Suprapubic skin (tissue), 4 donors: Measurements from ENCODE around the gene TGDS. TPM values are rescaled to one million over a fixed set of nuclear protein-coding genes. Genes with fewer than 3 reads are reported as not detected.

Source experiments
- DNase-seq, 2 donors: peaks; one replicate each; pipeline ENCODE4 v3.0.0-alpha.2; 2019; ENCODE audit warnings: low spot score in 2 of 2
- H3K27ac ChIP-seq: fragments of 200-600 bp; sonication (generic); one replicate; pipeline ENCODE4 v1.5.1; 2019
- H3K27me3 ChIP-seq: fragments of 200-600 bp; sonication (generic); one replicate; pipeline ENCODE4 v1.5.1; 2019
- H3K36me3 ChIP-seq: fragments of 200-600 bp; sonication (generic); one replicate; pipeline ENCODE4 v1.5.1; 2019
- H3K4me1 ChIP-seq: fragments of 200-600 bp; sonication (generic); one replicate; pipeline ENCODE4 v1.5.1; 2019
- H3K4me3 ChIP-seq: fragments of 200-600 bp; sonication (generic); one replicate; pipeline ENCODE4 v1.5.1; 2019; ENCODE audit warnings: mild to moderate bottlenecking
- H3K9me3 ChIP-seq: fragments of 200-600 bp; sonication (generic); one replicate; pipeline ENCODE4 v1.5.1; 2019
- EP300 ChIP-seq: sonication (generic); formaldehyde crosslinking; IDR thresholded peaks from one replicate; pipeline ENCODE4 v1.6.1; 2017; ENCODE audit warnings: antibody characterized with exemption
- POLR2A ChIP-seq, 2 donors: fragments of 450-650 bp; IDR thresholded peaks; one replicate each; pipeline ENCODE4 v1.6.1; 2017; ENCODE audit warnings: antibody characterized with exemption in 2 of 2, mild to moderate bottlenecking in 2 of 2, moderate library complexity in 2 of 2
- POLR2AphosphoS5 ChIP-seq, 3 donors: sonication (generic); formaldehyde crosslinking; IDR thresholded peaks; one replicate each; pipeline ENCODE4 v1.6.1; 2017; ENCODE audit warnings: antibody characterized with exemption in 3 of 3
- WGBS: methylation state at CpG from one replicate; pipeline ENCODE4 v1.1.5; 2018; 5-methylcytosine and 5-hydroxymethylcytosine counted together
- total RNA-seq, 4 donors: library from RNA; depleted of rRNA; stranded (reverse); fragments of >200 nt; gene quantifications; one replicate each; pipeline ENCODE4 v1.1.0, GENCODE V29; 2016
- TF ChIP-seq, protein P1 (sequence below), 2 donors: fragments of 200-600 bp in 1 of 2; fragments of 450-650 bp in 1 of 2; sonication (generic) in 1 of 2; IDR thresholded peaks; one replicate each; pipeline ENCODE4 v1.5.1; 2016 to 2019; ENCODE audit warnings: antibody characterized with exemption in 2 of 2, mild to moderate bottlenecking in 1 of 2, moderate library complexity in 1 of 2

Gene TGDS
- total RNA-seq, 4 donors from 2014 or later = 7.4 to 9.3 (median 8.0) TPM

DNA sequence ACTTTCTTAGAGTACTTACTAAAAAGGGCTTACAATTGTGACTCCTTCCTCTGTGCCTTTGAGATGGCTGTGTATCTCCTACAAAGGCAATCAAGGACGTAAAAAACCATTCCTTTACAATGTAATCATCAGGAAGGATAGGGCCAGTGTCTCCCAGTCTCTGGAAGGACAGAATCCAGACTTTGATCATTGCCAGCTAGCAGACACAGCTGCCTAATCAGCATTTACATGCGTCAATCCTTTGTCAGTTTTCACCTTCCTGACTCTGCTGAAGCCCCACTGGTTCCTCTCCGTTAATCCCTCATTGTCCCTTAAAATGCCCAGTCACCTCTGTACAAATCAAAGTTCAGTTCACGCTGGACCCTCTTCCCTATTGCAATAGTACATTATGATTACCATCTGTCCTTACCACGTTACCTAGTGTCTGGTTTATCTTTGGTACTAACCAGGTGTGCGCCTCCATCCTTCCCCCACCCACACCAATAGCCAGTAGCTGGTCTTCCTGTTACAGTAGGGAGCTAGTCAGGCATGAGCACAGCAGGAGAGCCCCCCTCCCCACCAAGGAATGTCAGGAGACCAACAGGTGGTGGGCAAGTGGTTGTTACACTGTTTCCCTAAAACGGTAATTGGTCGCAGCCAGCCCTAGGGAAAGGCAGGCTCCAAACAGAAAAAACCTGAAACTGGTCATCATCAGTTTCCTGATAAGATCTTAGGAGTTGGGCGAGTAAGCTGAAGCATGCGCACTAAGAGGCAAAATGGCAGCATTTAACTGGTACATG, 49.7 kb downstream of the TGDS start:
- TF ChIP-seq POLR2A (IDR thresholded peaks at IDR 0.05) (no peak), POLR2AphosphoS5 (IDR thresholded peaks at IDR 0.05) (no peak)
- TF ChIP-seq, protein P1, sequence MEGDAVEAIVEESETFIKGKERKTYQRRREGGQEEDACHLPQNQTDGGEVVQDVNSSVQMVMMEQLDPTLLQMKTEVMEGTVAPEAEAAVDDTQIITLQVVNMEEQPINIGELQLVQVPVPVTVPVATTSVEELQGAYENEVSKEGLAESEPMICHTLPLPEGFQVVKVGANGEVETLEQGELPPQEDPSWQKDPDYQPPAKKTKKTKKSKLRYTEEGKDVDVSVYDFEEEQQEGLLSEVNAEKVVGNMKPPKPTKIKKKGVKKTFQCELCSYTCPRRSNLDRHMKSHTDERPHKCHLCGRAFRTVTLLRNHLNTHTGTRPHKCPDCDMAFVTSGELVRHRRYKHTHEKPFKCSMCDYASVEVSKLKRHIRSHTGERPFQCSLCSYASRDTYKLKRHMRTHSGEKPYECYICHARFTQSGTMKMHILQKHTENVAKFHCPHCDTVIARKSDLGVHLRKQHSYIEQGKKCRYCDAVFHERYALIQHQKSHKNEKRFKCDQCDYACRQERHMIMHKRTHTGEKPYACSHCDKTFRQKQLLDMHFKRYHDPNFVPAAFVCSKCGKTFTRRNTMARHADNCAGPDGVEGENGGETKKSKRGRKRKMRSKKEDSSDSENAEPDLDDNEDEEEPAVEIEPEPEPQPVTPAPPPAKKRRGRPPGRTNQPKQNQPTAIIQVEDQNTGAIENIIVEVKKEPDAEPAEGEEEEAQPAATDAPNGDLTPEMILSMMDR (IDR thresholded peaks at IDR 0.05) = no peak
- no peaks in the 10 kb centered on the region for H3K9me3 ChIP-seq
- no peak for DNase-seq
- no peak overlapping the region for H3K4me3 ChIP-seq
- no peaks in the 10 kb centered on the region for H3K27me3 ChIP-seq
- no peaks in the 10 kb centered on the region for H3K36me3 ChIP-seq
- WGBS = 86% methylated on average over 10 of the region's 10 CpGs
- no peak overlapping the region for H3K27ac ChIP-seq
- H3K4me1 ChIP-seq = peaks cover 12% of the 10 kb centered on the region

DNA sequence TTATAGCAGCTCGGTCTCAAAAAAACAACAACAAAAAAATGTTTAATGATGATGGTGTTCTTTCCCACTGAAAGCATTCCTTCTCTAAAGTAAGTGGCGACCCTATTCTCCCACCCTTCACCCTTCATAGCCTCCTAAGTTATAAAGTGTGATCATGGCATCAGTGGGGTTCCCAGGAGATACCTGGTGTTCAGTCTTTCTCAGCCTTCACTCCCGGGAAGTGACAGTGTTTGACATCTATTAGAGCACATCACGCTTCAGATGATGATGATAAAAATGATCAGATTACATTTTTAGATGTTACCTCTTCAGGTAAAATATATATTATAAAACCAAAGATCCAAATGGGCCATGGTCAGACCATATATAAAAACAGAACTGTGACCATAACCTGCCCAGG, 51.0 kb downstream of the TGDS start:
- no peak for DNase-seq
- peaks cover 9% of the 10 kb centered on the region for H3K4me1 ChIP-seq
- TF ChIP-seq EP300 (no peak), POLR2A (IDR thresholded peaks at IDR 0.05) (no peak), POLR2AphosphoS5 (IDR thresholded peaks at IDR 0.05) (no peak)
- TF ChIP-seq, protein P1 (IDR thresholded peaks at IDR 0.05) = no peak
- no peaks in the 10 kb centered on the region for H3K27me3 ChIP-seq
- H3K36me3 ChIP-seq = no peaks in the 10 kb centered on the region
- no peak overlapping the region for H3K27ac ChIP-seq
- H3K9me3 ChIP-seq = no peaks in the 10 kb centered on the region
- no peak overlapping the region for H3K4me3 ChIP-seq
- 84% methylated on average over 4 of the region's 4 CpGs for WGBS

DNA sequence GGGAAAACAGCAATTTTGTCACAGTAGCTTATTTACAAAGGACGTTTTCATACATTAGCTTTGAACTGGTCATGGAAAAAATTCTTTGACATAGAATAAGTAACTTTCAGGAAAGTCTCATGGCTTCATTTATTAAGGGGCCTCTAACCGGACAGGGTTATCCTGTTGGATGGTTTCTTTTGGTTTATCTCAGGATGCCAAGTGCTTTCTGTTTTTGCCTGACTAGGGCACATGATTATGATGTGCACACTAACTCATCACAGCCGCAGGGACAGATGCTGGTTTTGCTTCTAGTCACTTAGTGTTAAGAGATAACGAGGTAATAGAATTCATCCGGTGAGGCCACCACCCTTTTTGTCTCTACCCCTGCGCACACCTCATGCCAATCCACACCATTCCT, 53.0 kb downstream of the TGDS start:
- no peaks in the 10 kb centered on the region for H3K9me3 ChIP-seq
- no peaks in the 10 kb centered on the region for H3K36me3 ChIP-seq
- no peaks in the 10 kb centered on the region for H3K27me3 ChIP-seq
- WGBS = 70% methylated on average over 6 of the region's 6 CpGs
- no peak overlapping the region for H3K27ac ChIP-seq
- H3K4me1 ChIP-seq = no peaks in the 10 kb centered on the region
- TF ChIP-seq EP300 (no peak), POLR2AphosphoS5 (IDR thresholded peaks at IDR 0.05) (no peak), POLR2A (IDR thresholded peaks at IDR 0.05) (no peak)
- no peak overlapping the region for H3K4me3 ChIP-seq
- no peak for DNase-seq

DNA sequence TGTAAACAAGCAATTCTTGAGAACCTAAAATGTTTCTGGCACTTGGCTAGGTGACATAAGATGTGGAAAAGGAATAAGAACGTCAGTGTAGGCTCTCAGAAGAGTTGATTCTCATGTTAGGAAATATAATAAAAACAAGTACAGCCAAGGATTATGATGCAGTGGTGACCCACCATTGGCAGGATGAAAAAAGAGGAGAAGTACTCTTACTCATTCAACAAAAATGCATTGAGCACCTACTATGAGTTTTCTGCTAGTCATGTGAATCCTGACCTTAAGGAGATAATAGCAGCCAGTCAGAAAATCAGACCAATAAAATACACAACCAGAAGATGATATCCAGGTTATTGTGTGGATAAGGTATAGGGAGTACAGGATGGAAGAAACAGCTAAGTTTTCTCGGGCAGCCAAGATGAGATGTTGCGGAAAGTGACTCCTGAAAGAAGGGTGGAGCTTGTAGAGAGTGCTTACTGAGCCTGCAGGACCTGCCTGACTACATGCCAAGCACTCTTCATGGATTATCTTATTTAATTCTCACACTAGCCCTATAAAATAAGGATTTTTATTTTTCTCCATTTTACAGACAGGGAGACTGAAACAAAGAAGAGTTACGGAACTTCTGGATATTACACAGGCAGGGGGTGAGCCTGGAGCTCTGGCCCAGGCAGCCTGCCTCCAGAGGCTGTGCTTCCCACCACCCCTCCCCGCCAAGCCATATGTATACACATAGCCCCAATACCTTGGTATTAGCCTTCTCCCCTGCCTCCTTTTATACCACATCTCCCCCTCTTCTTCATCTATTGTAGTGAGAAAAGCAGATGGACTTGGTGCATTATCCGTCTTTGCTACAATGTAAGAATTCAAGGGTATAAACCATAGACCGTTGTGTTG, 58.0 kb downstream of the TGDS start:
- 75% methylated on average over 7 of the region's 7 CpGs for WGBS
- Histone ChIP-seq H3K27me3 (no peaks in the 10 kb centered on the region), H3K4me1 (no peaks in the 10 kb centered on the region), H3K27ac (no peak overlapping the region), H3K36me3 (no peaks in the 10 kb centered on the region), H3K9me3 (no peaks in the 10 kb centered on the region), H3K4me3 (no peak overlapping the region)
- DNase-seq = no peak
- TF ChIP-seq, protein P1 (IDR thresholded peaks at IDR 0.05) = no peak
- TF ChIP-seq POLR2A (IDR thresholded peaks at IDR 0.05) (no peak), POLR2AphosphoS5 (IDR thresholded peaks at IDR 0.05) (no peak), EP300 (no peak)

DNA sequence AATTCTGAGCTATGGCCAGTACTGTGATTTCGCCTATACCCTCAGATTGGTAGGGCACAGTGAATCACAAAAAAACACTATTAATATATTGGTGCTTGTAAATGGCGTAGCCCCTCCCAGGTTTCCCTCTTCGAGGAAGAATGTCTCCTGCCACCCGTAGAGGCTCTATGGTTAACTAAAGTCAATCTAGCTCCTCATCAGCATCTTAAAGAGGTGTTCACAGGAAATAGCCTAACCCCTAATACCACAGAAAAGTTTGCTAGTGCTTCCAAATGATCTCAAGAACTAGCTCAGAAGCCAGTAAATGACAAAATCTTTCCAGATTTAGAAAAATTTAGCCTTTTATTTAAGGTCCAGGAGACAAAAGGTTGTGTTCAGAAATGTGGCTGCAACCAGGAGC, 60.2 kb downstream of the TGDS start:
- H3K9me3 ChIP-seq = no peaks in the 10 kb centered on the region
- no peaks in the 10 kb centered on the region for H3K27me3 ChIP-seq
- DNase-seq = no peak
- H3K4me3 ChIP-seq = no peak overlapping the region
- H3K36me3 ChIP-seq = no peaks in the 10 kb centered on the region
- H3K4me1 ChIP-seq = no peaks in the 10 kb centered on the region
- no peak overlapping the region for H3K27ac ChIP-seq
- 65% methylated on average over 4 of the region's 4 CpGs for WGBS
- TF ChIP-seq, protein P1 (IDR thresholded peaks at IDR 0.05) = no peak
- TF ChIP-seq POLR2AphosphoS5 (IDR thresholded peaks at IDR 0.05) (no peak), EP300 (no peak), POLR2A (IDR thresholded peaks at IDR 0.05) (no peak)
